Measurements from ENCODE around the gene MAGT1. TPM values are rescaled to one million over a fixed set of nuclear protein-coding genes. Genes with fewer than 3 reads are reported as not detected.
A peak's percentile ranks its signal among the peaks of the same experiment; 100 is the strongest.
"Not testable (repeated sequence)": the region's sequence is repeated elsewhere in the genome, so short reads cannot be mapped to it uniquely, and the experiment has no call there.

Gene MAGT1
- 47.8 TPM for total RNA-seq
- 10 to 100 TPM; 36.1 to 54.4 (median 42.1) TPM for polyA plus RNA-seq (ENCODE audit: insufficient read depth in 1 of 8, insufficient read length in 8 of 8, low replicate concordance in 1 of 8)
- long read RNA-seq, donor 1, full-length matches to known transcripts, result 7 of 7 reads
- long read RNA-seq, donor 1, partial matches to known transcripts, result 0 of 7 reads
- long read RNA-seq, donor 1, other reads (novel, unspliced or antisense), result 0 of 7 reads
- long read RNA-seq, donor 2, full-length matches to known transcripts, result 2 of 2 reads
- long read RNA-seq, donor 2, partial matches to known transcripts, result 0 of 2 reads
- long read RNA-seq, donor 2, other reads (novel, unspliced or antisense), result 0 of 2 reads
- long read RNA-seq, donor 3, full-length matches to known transcripts, result 12 of 399 reads
- long read RNA-seq, donor 3, partial matches to known transcripts, result 375 of 399 reads
- long read RNA-seq, donor 3, other reads (novel, unspliced or antisense), result 12 of 399 reads
- long read RNA-seq, donor 4, full-length matches to known transcripts, result 15 of 513 reads
- long read RNA-seq, donor 4, partial matches to known transcripts, result 478 of 513 reads
- long read RNA-seq, donor 4, other reads (novel, unspliced or antisense), result 20 of 513 reads
- long read RNA-seq, donor 5, full-length matches to known transcripts, result 36 of 1,156 reads
- long read RNA-seq, donor 5, partial matches to known transcripts, result 172 of 1,156 reads
- long read RNA-seq, donor 5, other reads (novel, unspliced or antisense), result 948 of 1,156 reads
- long read RNA-seq, donor 6, full-length matches to known transcripts, result 13 of 1,371 reads
- long read RNA-seq, donor 6, partial matches to known transcripts, result 1,300 of 1,371 reads
- long read RNA-seq, donor 6, other reads (novel, unspliced or antisense), result 58 of 1,371 reads
- long read RNA-seq, donor 7, full-length matches to known transcripts, result 19 of 877 reads
- long read RNA-seq, donor 7, partial matches to known transcripts, result 825 of 877 reads
- long read RNA-seq, donor 7, other reads (novel, unspliced or antisense), result 33 of 877 reads
- long read RNA-seq, donor 8, full-length matches to known transcripts, result 10 of 10 reads
- long read RNA-seq, donor 8, partial matches to known transcripts, result 0 of 10 reads
- long read RNA-seq, donor 8, other reads (novel, unspliced or antisense), result 0 of 10 reads
- long read RNA-seq, donor 9, full-length matches to known transcripts, result 16 of 703 reads
- long read RNA-seq, donor 9, partial matches to known transcripts, result 659 of 703 reads
- long read RNA-seq, donor 9, other reads (novel, unspliced or antisense), result 28 of 703 reads
- long read RNA-seq, donor 10, full-length matches to known transcripts, result 12 of 1,350 reads
- long read RNA-seq, donor 10, partial matches to known transcripts, result 1,264 of 1,350 reads
- long read RNA-seq, donor 10, other reads (novel, unspliced or antisense), result 74 of 1,350 reads
- long read RNA-seq, donor 11, full-length matches to known transcripts, result 13 of 543 reads
- long read RNA-seq, donor 11, partial matches to known transcripts, result 54 of 543 reads
- long read RNA-seq, donor 11, other reads (novel, unspliced or antisense), result 476 of 543 reads

DNA sequence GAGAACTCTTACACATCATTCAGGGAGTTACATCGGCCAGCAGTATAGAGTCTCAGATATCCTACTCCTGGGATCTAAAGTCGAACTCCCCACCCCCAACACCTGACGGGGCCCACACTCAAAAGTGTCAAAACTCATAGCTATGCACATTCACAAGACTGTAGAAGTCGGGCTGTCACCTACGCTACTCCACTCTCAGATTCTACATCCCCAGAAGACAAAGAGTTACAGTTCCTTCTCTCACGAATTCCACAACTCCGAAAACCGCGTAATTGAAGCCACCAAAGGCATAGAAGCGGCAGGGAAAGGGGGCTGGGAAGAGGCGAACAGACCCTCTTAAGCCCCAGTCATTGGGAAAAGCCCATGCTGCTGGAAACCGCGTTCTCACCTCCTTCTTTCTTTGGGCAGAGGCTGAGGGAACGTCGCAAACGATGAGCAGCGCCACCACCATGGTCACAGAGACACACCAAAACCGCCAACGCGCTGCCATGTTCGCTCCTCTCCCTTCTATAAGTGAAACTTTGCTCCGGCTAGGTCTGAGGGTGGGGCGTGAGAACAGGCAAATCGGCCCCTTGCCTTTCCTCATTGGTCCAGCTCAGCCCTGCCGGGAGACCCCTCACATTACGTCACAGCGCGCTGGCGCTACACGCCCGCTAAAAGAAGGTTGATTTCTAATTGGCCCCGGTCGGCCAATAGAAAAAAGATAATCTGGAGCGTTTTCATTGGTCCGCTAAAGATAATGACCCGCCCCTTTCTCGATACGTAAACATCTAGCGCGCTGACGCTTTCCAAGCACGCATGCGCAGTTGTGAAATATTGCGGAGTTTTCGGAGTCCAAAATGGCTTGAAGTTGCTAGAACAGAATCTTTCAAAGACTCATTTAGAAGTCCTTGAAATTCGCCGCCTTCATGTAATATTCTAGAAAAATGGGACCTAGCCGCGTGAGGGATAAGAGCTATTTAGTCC is at the start of gene MAGT1:
TSS of gene MAGT1 (minus strand) at position 515 of the 966 bp plus-strand sequence. CDS start at position 490, 25 bp downstream.
- Histone ChIP-seq H3K27ac (ENCODE audit: low read length) (peak within 1 kb of the TSS; percentile 98), H3K9me3 (replicated peaks; ENCODE audit: control insufficient read depth, low read depth, low read length) (no peaks in the 10 kb centered on the region), H3K27me3 (ENCODE audit: control insufficient read depth, insufficient read depth, low read length) (no peaks in the 10 kb centered on the region), H3K36me3 (ENCODE audit: control insufficient read depth, insufficient read depth, low read length) (no peaks in the 10 kb centered on the region), H3K4me3 (ENCODE audit: low read length) (peak within 1 kb of the TSS; percentile 78), H3K4me1 (ENCODE audit: control insufficient read depth, insufficient read depth, low read length) (no peaks in the 10 kb centered on the region)
- peak; percentile 99 for DNase-seq
- WGBS (ENCODE audit: insufficient coverage), result 44% methylated on average over 37 of the region's 49 CpGs

DNA sequence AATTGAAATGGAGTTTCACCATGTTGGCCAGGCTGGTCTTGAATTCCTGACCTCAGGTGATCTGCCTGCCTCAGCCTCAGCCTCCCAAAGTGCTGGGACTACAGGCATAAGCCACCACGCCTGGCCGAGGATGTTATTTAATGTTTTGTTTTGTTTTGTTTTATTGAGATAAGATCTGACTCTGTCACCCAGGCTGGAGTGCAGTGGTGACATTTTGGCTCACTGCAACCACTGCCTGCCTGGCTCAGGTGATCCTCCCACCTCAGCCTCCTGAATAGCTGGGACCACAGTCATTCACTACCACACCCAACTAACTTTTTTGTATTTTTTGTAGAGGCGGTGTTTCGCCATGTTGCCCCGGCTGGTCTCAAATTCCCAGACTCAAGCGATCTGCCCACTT is 49.8 kb upstream of the MAGT1 start:
- not testable (repeated sequence) for H3K4me1 ChIP-seq (ENCODE audit: control insufficient read depth, insufficient read depth, low read length); H3K27ac ChIP-seq (ENCODE audit: low read length); H3K9me3 ChIP-seq (replicated peaks; ENCODE audit: control insufficient read depth, low read depth, low read length); H3K36me3 ChIP-seq (ENCODE audit: control insufficient read depth, insufficient read depth, low read length); H3K4me3 ChIP-seq (ENCODE audit: low read length); DNase-seq; H3K27me3 ChIP-seq (ENCODE audit: control insufficient read depth, insufficient read depth, low read length)
- WGBS (ENCODE audit: insufficient coverage), result 80% methylated on average over 2 of the region's 6 CpGs

DNA sequence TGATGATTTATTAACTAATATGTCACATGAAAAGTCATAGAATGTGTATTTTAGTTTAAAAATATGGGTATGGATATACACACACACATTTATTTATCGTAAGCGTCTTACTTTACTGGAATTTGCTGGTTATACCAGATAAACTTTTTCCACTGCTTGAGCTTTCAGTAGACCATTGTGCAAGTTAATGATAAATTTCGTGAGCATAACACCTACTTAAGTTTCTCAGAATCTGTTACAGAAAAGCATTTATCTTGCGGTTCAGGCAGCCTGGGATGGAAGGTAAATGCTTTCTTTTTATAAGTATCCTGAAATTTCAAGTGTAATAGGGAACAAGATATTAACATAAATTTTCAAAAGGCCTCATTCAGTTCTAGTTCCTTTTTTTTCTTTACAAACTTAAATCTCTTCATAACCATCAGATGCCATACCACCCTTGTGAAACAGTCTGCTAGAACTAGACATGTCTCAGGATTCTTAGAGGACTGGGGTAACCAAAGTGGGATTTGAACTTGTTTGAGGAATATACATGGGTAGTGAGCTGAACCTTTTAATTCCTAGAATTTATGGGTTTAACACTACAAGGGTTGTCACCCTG is 42.9 kb upstream of the MAGT1 start:
- H3K4me1 ChIP-seq (ENCODE audit: control insufficient read depth, insufficient read depth, low read length), result no peaks in the 10 kb centered on the region
- no CpG with 5 or more reads among the region's 4 CpGs for WGBS (ENCODE audit: insufficient coverage)
- H3K27me3 ChIP-seq (ENCODE audit: control insufficient read depth, insufficient read depth, low read length), result no peaks in the 10 kb centered on the region
- H3K4me3 ChIP-seq (ENCODE audit: low read length), result no peak overlapping the region
- no peaks in the 10 kb centered on the region for H3K36me3 ChIP-seq (ENCODE audit: control insufficient read depth, insufficient read depth, low read length)
- H3K27ac ChIP-seq (ENCODE audit: low read length), result no peak overlapping the region
- no peaks in the 10 kb centered on the region for H3K9me3 ChIP-seq (replicated peaks; ENCODE audit: control insufficient read depth, low read depth, low read length)
- no peak for DNase-seq

DNA sequence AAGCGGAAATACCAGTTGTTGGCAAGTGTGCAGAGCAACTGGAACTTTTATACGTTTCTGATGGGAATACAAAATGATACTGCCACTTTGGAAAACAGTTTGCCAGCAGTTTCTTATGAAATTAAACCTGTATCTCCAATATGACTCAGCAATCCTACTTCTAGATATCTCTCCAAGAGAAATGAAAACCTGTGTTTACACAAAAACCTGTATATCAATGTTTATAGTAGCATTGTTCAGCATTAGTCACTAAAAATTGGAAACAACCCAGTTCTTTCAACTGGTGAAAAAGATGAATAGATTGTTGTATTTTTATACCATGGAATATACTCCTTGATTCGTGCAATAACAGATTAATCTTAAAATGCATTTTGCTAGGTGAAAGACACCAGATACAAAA is 42.1 kb upstream of the MAGT1 start:
- no peaks in the 10 kb centered on the region for H3K36me3 ChIP-seq (ENCODE audit: control insufficient read depth, insufficient read depth, low read length)
- H3K4me1 ChIP-seq (ENCODE audit: control insufficient read depth, insufficient read depth, low read length), result no peaks in the 10 kb centered on the region
- H3K4me3 ChIP-seq (ENCODE audit: low read length), result no peak overlapping the region
- no peaks in the 10 kb centered on the region for H3K9me3 ChIP-seq (replicated peaks; ENCODE audit: control insufficient read depth, low read depth, low read length)
- DNase-seq, result no peak
- no peak overlapping the region for H3K27ac ChIP-seq (ENCODE audit: low read length)
- H3K27me3 ChIP-seq (ENCODE audit: control insufficient read depth, insufficient read depth, low read length), result no peaks in the 10 kb centered on the region
- whole genome bisulfite sequencing (ENCODE audit: insufficient coverage), result no CpG with 5 or more reads among the region's 3 CpGs

DNA sequence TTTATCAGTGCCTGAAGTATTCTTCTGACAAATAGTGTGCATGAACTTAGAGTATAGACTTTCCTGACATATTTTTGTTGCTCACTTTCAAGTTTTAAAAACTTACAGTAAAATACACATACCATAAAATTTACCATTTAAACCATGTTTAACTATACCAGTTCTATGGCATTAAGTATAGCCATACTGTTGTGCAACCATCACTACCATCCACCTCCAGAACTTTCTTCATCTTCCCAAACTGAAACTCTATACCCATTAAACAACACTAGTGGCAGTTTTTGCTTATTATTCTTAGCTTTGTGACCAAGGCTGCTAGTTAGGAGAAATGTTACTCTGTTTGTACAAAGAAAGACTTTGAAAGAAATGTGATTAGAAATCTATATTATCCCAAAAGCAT is 41.1 kb upstream of the MAGT1 start:
- Histone ChIP-seq H3K27me3 (ENCODE audit: control insufficient read depth, insufficient read depth, low read length) (no peaks in the 10 kb centered on the region), H3K9me3 (replicated peaks; ENCODE audit: control insufficient read depth, low read depth, low read length) (no peaks in the 10 kb centered on the region), H3K36me3 (ENCODE audit: control insufficient read depth, insufficient read depth, low read length) (no peaks in the 10 kb centered on the region), H3K27ac (ENCODE audit: low read length) (no peak overlapping the region), H3K4me3 (ENCODE audit: low read length) (no peak overlapping the region), H3K4me1 (ENCODE audit: control insufficient read depth, insufficient read depth, low read length) (no peaks in the 10 kb centered on the region)
- DNase-seq, result no peak

DNA sequence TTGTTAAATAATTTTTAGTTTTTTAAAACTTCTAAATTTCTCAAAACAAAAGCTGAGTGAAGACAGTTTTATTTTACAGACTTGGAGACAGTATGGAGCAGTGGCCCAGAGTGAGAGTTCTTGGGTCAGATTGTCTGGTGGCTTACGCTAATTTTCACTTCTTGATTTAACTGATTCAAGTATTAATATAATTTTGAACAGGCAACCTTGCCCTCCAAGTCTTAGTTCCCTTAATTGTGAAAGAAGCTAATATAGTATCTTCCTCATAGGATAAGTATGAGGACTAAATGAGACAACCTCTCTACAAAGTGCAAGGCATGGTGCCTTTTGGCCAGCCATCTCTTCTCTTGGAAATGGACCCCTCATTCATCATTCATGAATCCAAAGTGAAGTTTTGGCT is 40.7 kb upstream of the MAGT1 start:
- Histone ChIP-seq H3K27me3 (ENCODE audit: control insufficient read depth, insufficient read depth, low read length) (no peaks in the 10 kb centered on the region), H3K27ac (ENCODE audit: low read length) (no peak overlapping the region), H3K4me3 (ENCODE audit: low read length) (no peak overlapping the region), H3K4me1 (ENCODE audit: control insufficient read depth, insufficient read depth, low read length) (no peaks in the 10 kb centered on the region), H3K9me3 (replicated peaks; ENCODE audit: control insufficient read depth, low read depth, low read length) (no peaks in the 10 kb centered on the region), H3K36me3 (ENCODE audit: control insufficient read depth, insufficient read depth, low read length) (no peaks in the 10 kb centered on the region)
- no peak for DNase-seq
- no CpG with 5 or more reads among the region's 1 CpG for WGBS (ENCODE audit: insufficient coverage)

DNA sequence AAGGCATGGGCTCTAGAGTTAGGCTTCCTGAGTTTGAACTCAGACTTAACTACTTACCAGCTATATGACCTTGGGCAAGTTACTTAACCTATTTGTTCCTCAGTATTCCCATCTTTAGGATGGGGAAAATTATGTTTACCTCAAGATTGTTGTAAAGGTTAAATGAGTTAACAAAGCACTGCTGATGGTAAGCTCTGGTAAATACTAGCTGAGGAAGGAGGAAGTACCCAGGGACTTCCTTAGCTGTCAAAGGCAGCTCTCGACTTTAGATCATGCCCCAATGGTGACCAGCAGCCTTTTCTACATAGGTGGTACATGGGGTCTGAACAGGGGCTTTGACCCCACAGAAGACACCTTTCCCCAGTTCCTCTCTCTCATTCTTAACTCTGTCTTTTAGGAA is 35.3 kb upstream of the MAGT1 start:
- WGBS (ENCODE audit: insufficient coverage), result no CpG with 5 or more reads among the region's 1 CpG
- Histone ChIP-seq H3K9me3 (replicated peaks; ENCODE audit: control insufficient read depth, low read depth, low read length) (no peaks in the 10 kb centered on the region), H3K36me3 (ENCODE audit: control insufficient read depth, insufficient read depth, low read length) (no peaks in the 10 kb centered on the region), H3K27ac (ENCODE audit: low read length) (no peak overlapping the region), H3K27me3 (ENCODE audit: control insufficient read depth, insufficient read depth, low read length) (no peaks in the 10 kb centered on the region), H3K4me3 (ENCODE audit: low read length) (no peak overlapping the region), H3K4me1 (ENCODE audit: control insufficient read depth, insufficient read depth, low read length) (no peaks in the 10 kb centered on the region)
- no peak for DNase-seq

DNA sequence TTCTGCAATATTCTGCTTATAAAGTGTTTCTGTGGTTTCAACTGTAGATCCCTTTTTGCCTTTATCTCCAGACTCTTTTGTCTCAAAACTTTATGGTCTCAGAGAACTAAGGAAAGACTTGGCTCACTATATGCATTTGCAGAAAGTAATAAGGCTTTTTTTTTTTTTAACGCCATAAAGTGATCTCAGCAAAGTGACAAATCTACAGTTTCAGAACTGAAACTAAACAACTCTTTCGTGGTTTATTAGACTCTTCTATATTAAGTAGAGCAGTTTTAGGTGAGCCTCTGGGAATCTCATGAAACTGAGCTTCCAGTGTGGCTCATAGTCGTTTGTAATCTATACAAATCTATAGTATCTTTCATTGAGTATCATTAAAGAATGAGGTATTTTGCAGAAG is 30.5 kb upstream of the MAGT1 start:
- no peaks in the 10 kb centered on the region for H3K27me3 ChIP-seq (ENCODE audit: control insufficient read depth, insufficient read depth, low read length)
- H3K36me3 ChIP-seq (ENCODE audit: control insufficient read depth, insufficient read depth, low read length), result no peaks in the 10 kb centered on the region
- H3K9me3 ChIP-seq (replicated peaks; ENCODE audit: control insufficient read depth, low read depth, low read length), result no peaks in the 10 kb centered on the region
- no CpG with 5 or more reads among the region's 3 CpGs for WGBS (ENCODE audit: insufficient coverage)
- H3K4me1 ChIP-seq (ENCODE audit: control insufficient read depth, insufficient read depth, low read length), result no peaks in the 10 kb centered on the region
- H3K4me3 ChIP-seq (ENCODE audit: low read length), result no peak overlapping the region
- no peak for DNase-seq
- no peak overlapping the region for H3K27ac ChIP-seq (ENCODE audit: low read length)

Data from muscle of leg (tissue), 16 donors.